ENCODE data around the gene NECTIN1.
A peak's percentile ranks its signal among the peaks of the same experiment; 100 is the strongest.

The NECTIN1 gene

GRCh38 chr11:119661226-119661625 is 67.8 kb downstream of the NECTIN1 start:
- intact Hi-C loops (cut with DNase I), result loop anchor here (5.0 to 10.0 kb wide), 2 partner anchors 129 to 214 kb away; no protein-coding TSS in a partner anchor
- peak in 1 of 10 donors; percentile 77 for DNase-seq

- no peak for DNase-seq
These were observed 68.9 kb downstream of the NECTIN1 start for GRCh38 chr11:119659971-119660723.

GRCh38 chr11:119652907-119653659 is 75.9 kb downstream of the NECTIN1 start:
- intact Hi-C loops (cut with DNase I), result no loop called here

More at GRCh38 chr11:119659971-119660723, 68.9 kb downstream of the NECTIN1 start:
- intact Hi-C loops (cut with DNase I), result loop anchor here (5.0 to 10.0 kb wide), 2 partner anchors 128 to 215 kb away; no protein-coding TSS in a partner anchor

GRCh38 chr11:119651802-119652584 is 77.0 kb downstream of the NECTIN1 start:
- peak in 1 of 10 donors; percentile 61 for DNase-seq
- intact Hi-C loops (cut with DNase I), result no loop called here

More at GRCh38 chr11:119652907-119653659, 75.9 kb downstream of the NECTIN1 start:
- peak in 1 of 10 donors; percentile 74 for DNase-seq

- DNase-seq, result peak in 1 of 10 donors; percentile 35
- intact Hi-C loops (cut with DNase I), result no loop called here
These were observed 78.7 kb downstream of the NECTIN1 start for GRCh38 chr11:119650251-119650650.

- no peak for DNase-seq
- intact Hi-C loops (cut with DNase I), result no loop called here
These were observed 81.7 kb downstream of the NECTIN1 start for GRCh38 chr11:119647254-119647653.

- DNase-seq, result no peak
- intact Hi-C loops (cut with DNase I), result no loop called here
These were observed 84.0 kb downstream of the NECTIN1 start for GRCh38 chr11:119645018-119645417.

GRCh38 chr11:119644502-119644901 is 84.5 kb downstream of the NECTIN1 start:
- no peak for DNase-seq
- intact Hi-C loops (cut with DNase I), result no loop called here

GRCh38 chr11:119643876-119644225 is 85.1 kb downstream of the NECTIN1 start:
- intact Hi-C loops (cut with DNase I), result no loop called here

GRCh38 chr11:119643212-119643875 is 85.7 kb downstream of the NECTIN1 start:
- intact Hi-C loops (cut with DNase I), result no loop called here
- no peak for DNase-seq

More at GRCh38 chr11:119643876-119644225, 85.1 kb downstream of the NECTIN1 start:
- no peak for DNase-seq

GRCh38 chr11:119641983-119642745 is 86.8 kb downstream of the NECTIN1 start:
- DNase-seq, result peak in 1 of 10 donors; percentile 27
- intact Hi-C loops (cut with DNase I), result no loop called here

GRCh38 chr11:119640541-119640940 is 88.5 kb downstream of the NECTIN1 start:
- intact Hi-C loops (cut with DNase I), result no loop called here
- DNase-seq, result no peak

- DNase-seq, result no peak
- intact Hi-C loops (cut with DNase I), result no loop called here
These were observed 89.3 kb downstream of the NECTIN1 start for GRCh38 chr11:119639642-119640205.

- DNase-seq, result no peak
- intact Hi-C loops (cut with DNase I), result no loop called here
These were observed 90.1 kb downstream of the NECTIN1 start for GRCh38 chr11:119638851-119639250.

- intact Hi-C loops (cut with DNase I), result no loop called here
- no peak for DNase-seq
These were observed 91.5 kb downstream of the NECTIN1 start for GRCh38 chr11:119637481-119637880.

- DNase-seq, result no peak
- intact Hi-C loops (cut with DNase I), result no loop called here
These were observed 93.2 kb downstream of the NECTIN1 start for GRCh38 chr11:119635776-119636175.

- no peak for DNase-seq
- intact Hi-C loops (cut with DNase I), result no loop called here
These were observed 93.8 kb downstream of the NECTIN1 start for GRCh38 chr11:119635041-119635740.

GRCh38 chr11:119634301-119634700 is 94.7 kb downstream of the NECTIN1 start:
- intact Hi-C loops (cut with DNase I), result no loop called here
- DNase-seq, result no peak
